WTC11 (cell line): ENCODE results near the gene SVEP1. TPM values are rescaled to one million over a fixed set of nuclear protein-coding genes. Genes with fewer than 3 reads are reported as not detected.

Experiments
- ATAC-seq: fragments of 200-7000 bp; cut with Tn5 transposase; 2 replicates; pipeline ENCODE4 v1.10.0; 2021; ENCODE audit warnings: mild to moderate bottlenecking, moderate library complexity
- CTCF ChIA-PET: fragments of 300-600 bp; sonication (Branson Sonifier 250); formaldehyde crosslinking; loops from one replicate; lab custom pipeline; 2021; ENCODE audit warnings: antibody characterized with exemption; lab: Charles Lee
- POLR2A ChIA-PET: fragments of 350-600 bp; sonication (Branson Sonifier 250); formaldehyde crosslinking; loops from one replicate; lab custom pipeline; 2021; ENCODE audit warnings: antibody characterized with exemption; lab: Charles Lee
- DNase-seq: peaks from one replicate; pipeline ENCODE4 v3.0.0; 2021; ENCODE audit warnings: low spot score
- H3K27ac Mint-ChIP-seq: 2 replicates; pipeline ENCODE4 v1.8.0; 2021; ENCODE audit warnings: mixed read lengths
- H3K27me3 Mint-ChIP-seq: 2 replicates; pipeline ENCODE4 v1.8.0; 2021; ENCODE audit warnings: low read depth, mild to moderate bottlenecking, moderate library complexity, mixed read lengths
- H3K36me3 Mint-ChIP-seq: 2 replicates; pipeline ENCODE4 v1.8.0; 2021; ENCODE audit warnings: mixed read lengths
- H3K4me1 Mint-ChIP-seq: 2 replicates; pipeline ENCODE4 v1.8.0; 2022; ENCODE audit warnings: mixed read lengths
- H3K4me3 Mint-ChIP-seq: 2 replicates; pipeline ENCODE4 v1.8.0; 2021; ENCODE audit warnings: mild to moderate bottlenecking, moderate library complexity, mixed read lengths
- H3K9me3 Mint-ChIP-seq: 2 replicates; pipeline ENCODE4 v1.8.0; 2021; ENCODE audit warnings: mixed read lengths
- JAZF1 ChIP-seq: fragments of 250-450 bp; sonication (Bioruptor Pico); IDR thresholded peaks from 2 replicates; pipeline ENCODE4 v1.9.0; 2021; ENCODE audit warnings: moderate library complexity, mild to moderate bottlenecking, inconsistent platforms
- JUN ChIP-seq: sonication (generic); formaldehyde crosslinking; IDR thresholded peaks from 2 replicates; pipeline ENCODE4 v1.8.0; 2023; ENCODE audit warnings: mild to moderate bottlenecking, missing genetic modification reagents
- NFYB ChIP-seq: sonication (generic); formaldehyde crosslinking; conservative IDR thresholded peaks from 2 replicates; pipeline ENCODE4 v1.8.0; 2022; ENCODE audit warnings: low read depth, missing genetic modification reagents
- SMAD3 ChIP-seq: sonication (generic); formaldehyde crosslinking; IDR thresholded peaks from 2 replicates; pipeline ENCODE4 v1.8.0; 2022; ENCODE audit warnings: missing genetic modification reagents, mild to moderate bottlenecking, borderline replicate concordance
- SP1 ChIP-seq: sonication (generic); formaldehyde crosslinking; conservative IDR thresholded peaks from 2 replicates; pipeline ENCODE4 v1.8.1; 2022; ENCODE audit warnings: missing genetic modification reagents
- ZBTB21 ChIP-seq: sonication (generic); formaldehyde crosslinking; IDR thresholded peaks from 2 replicates; pipeline ENCODE4 v1.8.1; 2023; ENCODE audit warnings: mild to moderate bottlenecking, missing genetic modification reagents, borderline replicate concordance
- ZNF263 ChIP-seq: sonication (generic); formaldehyde crosslinking; IDR thresholded peaks from 2 replicates; pipeline ENCODE4 v1.8.1; 2022; ENCODE audit warnings: low read depth, mild to moderate bottlenecking, moderate library complexity, missing genetic modification reagents
- ZNF396 ChIP-seq: fragments of 250-450 bp; sonication (Bioruptor Pico); IDR thresholded peaks from 2 replicates; pipeline ENCODE4 v1.8.0; 2021; ENCODE audit warnings: mild to moderate bottlenecking, moderate library complexity, borderline replicate concordance
- ZNF416 ChIP-seq: fragments of 250-450 bp; sonication (Bioruptor Pico); IDR thresholded peaks from 2 replicates; pipeline ENCODE4 v1.9.0; 2021; ENCODE audit warnings: mild to moderate bottlenecking, inconsistent platforms
- total RNA-seq: library from RNA; stranded (reverse); gene quantifications from 3 replicates; pipeline ENCODE4 v1.2.3, GENCODE V29; 2021
- TF ChIP-seq, protein P1 (sequence below): sonication (generic); formaldehyde crosslinking; IDR thresholded peaks from 2 replicates; pipeline ENCODE4 v1.8.0; 2023; ENCODE audit warnings: missing genetic modification reagents, mild to moderate bottlenecking, borderline replicate concordance
- TF ChIP-seq, protein P2 (sequence below): sonication (generic); formaldehyde crosslinking; IDR thresholded peaks from 2 replicates; pipeline ENCODE4 v1.8.1; 2023; ENCODE audit warnings: mild to moderate bottlenecking, missing genetic modification reagents, moderate library complexity
- TF ChIP-seq, protein P3 (sequence below): fragments of 200-600 bp; IDR thresholded peaks from 2 replicates; pipeline ENCODE4 v1.8.0; 2022; ENCODE audit warnings: antibody characterized with exemption
- TF ChIP-seq, protein P4 (sequence below): fragments of 250-450 bp; sonication (Bioruptor Pico); IDR thresholded peaks from 2 replicates; pipeline ENCODE4 v1.9.0; 2021; ENCODE audit warnings: mild to moderate bottlenecking
- TF ChIP-seq, protein P5 (sequence below): sonication (generic); formaldehyde crosslinking; IDR thresholded peaks from 2 replicates; pipeline ENCODE4 v1.8.0; 2022; ENCODE audit warnings: mild to moderate bottlenecking, missing genetic modification reagents

SVEP1 gene
- total RNA-seq, 1 experiment from 2014 or later = 0.74 TPM

DNA sequence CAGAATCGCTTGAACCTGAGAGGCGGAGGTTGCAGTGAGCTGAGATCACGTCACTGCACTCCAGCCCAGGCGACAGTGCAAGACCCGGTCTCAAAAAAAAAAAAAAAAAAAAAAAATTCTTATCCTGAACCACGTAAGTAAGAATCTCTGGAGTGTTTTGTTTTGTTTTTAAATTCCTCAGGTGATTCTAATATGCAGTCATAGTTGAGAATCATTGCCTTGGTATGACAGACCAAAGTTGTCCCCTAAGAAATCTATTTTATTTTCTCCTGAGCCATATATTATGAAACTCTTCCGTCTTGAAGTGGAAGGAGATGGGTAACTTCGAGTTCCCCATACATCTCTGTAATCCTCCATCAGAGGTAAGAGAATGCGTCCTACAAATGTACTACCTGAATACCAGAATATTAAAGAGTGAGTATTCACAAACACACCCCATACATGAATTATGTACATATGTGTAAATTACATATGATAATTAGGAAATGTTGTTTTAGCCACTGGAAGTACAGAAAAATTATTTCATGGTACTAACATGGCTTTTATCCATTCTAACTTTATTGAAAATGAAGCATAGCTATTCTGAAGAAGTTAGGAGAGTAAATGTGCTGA is 26.7 kb upstream of the SVEP1 start (continued):
- TF ChIP-seq, protein P1, sequence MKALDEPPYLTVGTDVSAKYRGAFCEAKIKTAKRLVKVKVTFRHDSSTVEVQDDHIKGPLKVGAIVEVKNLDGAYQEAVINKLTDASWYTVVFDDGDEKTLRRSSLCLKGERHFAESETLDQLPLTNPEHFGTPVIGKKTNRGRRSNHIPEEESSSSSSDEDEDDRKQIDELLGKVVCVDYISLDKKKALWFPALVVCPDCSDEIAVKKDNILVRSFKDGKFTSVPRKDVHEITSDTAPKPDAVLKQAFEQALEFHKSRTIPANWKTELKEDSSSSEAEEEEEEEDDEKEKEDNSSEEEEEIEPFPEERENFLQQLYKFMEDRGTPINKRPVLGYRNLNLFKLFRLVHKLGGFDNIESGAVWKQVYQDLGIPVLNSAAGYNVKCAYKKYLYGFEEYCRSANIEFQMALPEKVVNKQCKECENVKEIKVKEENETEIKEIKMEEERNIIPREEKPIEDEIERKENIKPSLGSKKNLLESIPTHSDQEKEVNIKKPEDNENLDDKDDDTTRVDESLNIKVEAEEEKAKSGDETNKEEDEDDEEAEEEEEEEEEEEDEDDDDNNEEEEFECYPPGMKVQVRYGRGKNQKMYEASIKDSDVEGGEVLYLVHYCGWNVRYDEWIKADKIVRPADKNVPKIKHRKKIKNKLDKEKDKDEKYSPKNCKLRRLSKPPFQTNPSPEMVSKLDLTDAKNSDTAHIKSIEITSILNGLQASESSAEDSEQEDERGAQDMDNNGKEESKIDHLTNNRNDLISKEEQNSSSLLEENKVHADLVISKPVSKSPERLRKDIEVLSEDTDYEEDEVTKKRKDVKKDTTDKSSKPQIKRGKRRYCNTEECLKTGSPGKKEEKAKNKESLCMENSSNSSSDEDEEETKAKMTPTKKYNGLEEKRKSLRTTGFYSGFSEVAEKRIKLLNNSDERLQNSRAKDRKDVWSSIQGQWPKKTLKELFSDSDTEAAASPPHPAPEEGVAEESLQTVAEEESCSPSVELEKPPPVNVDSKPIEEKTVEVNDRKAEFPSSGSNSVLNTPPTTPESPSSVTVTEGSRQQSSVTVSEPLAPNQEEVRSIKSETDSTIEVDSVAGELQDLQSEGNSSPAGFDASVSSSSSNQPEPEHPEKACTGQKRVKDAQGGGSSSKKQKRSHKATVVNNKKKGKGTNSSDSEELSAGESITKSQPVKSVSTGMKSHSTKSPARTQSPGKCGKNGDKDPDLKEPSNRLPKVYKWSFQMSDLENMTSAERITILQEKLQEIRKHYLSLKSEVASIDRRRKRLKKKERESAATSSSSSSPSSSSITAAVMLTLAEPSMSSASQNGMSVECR (CRISPR knock-in tag) = no peak
- TF ChIP-seq JAZF1 (CRISPR knock-in tag) (no peak), ZNF263 (CRISPR knock-in tag) (no peak), SMAD3 (CRISPR knock-in tag) (no peak)
- TF ChIP-seq, protein P2, sequence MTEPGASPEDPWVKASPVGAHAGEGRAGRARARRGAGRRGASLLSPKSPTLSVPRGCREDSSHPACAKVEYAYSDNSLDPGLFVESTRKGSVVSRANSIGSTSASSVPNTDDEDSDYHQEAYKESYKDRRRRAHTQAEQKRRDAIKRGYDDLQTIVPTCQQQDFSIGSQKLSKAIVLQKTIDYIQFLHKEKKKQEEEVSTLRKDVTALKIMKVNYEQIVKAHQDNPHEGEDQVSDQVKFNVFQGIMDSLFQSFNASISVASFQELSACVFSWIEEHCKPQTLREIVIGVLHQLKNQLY (CRISPR knock-in tag) = no peak

DNA sequence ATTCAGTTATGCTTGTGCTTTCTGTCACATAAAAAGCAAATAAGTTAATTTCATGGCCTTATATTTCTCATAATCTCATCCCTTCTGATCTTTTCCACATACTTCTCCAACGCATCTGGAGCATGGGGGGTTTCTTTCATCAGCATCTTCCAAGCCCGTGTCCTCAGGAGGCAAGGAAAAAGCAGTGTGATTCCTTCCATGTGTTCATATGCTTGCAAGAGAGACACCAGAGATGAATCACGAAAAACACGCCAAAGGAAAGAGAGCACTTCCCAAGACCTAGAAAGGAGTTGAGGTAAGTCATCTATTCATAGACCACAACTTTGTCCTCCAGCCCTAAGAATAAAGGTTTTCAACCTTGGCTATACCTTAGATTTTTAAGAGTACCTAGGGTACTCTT is 26.0 kb upstream of the SVEP1 start:
- no peaks in the 10 kb centered on the region for H3K27me3 Mint-ChIP-seq
- no peaks in the 10 kb centered on the region for H3K36me3 Mint-ChIP-seq
- no peak overlapping the region for H3K27ac Mint-ChIP-seq
- DNase-seq (no peak), ATAC-seq (no peak)
- peaks cover 6% of the 10 kb centered on the region for H3K9me3 Mint-ChIP-seq
- ChIA-PET CTCF (no interaction called here), POLR2A (no interaction called here)
- no peak overlapping the region for H3K4me3 Mint-ChIP-seq
- TF ChIP-seq JUN = no peak
- no peak for TF ChIP-seq ZBTB21 (CRISPR knock-in tag)
- TF ChIP-seq SMAD3 (CRISPR knock-in tag) = no peak
- TF ChIP-seq, protein P3, sequence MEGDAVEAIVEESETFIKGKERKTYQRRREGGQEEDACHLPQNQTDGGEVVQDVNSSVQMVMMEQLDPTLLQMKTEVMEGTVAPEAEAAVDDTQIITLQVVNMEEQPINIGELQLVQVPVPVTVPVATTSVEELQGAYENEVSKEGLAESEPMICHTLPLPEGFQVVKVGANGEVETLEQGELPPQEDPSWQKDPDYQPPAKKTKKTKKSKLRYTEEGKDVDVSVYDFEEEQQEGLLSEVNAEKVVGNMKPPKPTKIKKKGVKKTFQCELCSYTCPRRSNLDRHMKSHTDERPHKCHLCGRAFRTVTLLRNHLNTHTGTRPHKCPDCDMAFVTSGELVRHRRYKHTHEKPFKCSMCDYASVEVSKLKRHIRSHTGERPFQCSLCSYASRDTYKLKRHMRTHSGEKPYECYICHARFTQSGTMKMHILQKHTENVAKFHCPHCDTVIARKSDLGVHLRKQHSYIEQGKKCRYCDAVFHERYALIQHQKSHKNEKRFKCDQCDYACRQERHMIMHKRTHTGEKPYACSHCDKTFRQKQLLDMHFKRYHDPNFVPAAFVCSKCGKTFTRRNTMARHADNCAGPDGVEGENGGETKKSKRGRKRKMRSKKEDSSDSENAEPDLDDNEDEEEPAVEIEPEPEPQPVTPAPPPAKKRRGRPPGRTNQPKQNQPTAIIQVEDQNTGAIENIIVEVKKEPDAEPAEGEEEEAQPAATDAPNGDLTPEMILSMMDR = no peak
- TF ChIP-seq ZNF396 = no peak
- no peak for TF ChIP-seq ZNF416 (CRISPR knock-in tag)
- TF ChIP-seq, protein P4, sequence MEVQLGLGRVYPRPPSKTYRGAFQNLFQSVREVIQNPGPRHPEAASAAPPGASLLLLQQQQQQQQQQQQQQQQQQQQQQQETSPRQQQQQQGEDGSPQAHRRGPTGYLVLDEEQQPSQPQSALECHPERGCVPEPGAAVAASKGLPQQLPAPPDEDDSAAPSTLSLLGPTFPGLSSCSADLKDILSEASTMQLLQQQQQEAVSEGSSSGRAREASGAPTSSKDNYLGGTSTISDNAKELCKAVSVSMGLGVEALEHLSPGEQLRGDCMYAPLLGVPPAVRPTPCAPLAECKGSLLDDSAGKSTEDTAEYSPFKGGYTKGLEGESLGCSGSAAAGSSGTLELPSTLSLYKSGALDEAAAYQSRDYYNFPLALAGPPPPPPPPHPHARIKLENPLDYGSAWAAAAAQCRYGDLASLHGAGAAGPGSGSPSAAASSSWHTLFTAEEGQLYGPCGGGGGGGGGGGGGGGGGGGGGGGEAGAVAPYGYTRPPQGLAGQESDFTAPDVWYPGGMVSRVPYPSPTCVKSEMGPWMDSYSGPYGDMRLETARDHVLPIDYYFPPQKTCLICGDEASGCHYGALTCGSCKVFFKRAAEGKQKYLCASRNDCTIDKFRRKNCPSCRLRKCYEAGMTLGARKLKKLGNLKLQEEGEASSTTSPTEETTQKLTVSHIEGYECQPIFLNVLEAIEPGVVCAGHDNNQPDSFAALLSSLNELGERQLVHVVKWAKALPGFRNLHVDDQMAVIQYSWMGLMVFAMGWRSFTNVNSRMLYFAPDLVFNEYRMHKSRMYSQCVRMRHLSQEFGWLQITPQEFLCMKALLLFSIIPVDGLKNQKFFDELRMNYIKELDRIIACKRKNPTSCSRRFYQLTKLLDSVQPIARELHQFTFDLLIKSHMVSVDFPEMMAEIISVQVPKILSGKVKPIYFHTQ = no peak
- TF ChIP-seq, protein P5, sequence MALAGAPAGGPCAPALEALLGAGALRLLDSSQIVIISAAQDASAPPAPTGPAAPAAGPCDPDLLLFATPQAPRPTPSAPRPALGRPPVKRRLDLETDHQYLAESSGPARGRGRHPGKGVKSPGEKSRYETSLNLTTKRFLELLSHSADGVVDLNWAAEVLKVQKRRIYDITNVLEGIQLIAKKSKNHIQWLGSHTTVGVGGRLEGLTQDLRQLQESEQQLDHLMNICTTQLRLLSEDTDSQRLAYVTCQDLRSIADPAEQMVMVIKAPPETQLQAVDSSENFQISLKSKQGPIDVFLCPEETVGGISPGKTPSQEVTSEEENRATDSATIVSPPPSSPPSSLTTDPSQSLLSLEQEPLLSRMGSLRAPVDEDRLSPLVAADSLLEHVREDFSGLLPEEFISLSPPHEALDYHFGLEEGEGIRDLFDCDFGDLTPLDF (CRISPR knock-in tag) = no peak
- no peak for TF ChIP-seq SP1
- no peak for TF ChIP-seq NFYB
- H3K4me1 Mint-ChIP-seq = peaks cover 28% of the 10 kb centered on the region
